HEK293T (cell line): ENCODE data around the gene C1orf116.

Experiments
- BHLHE40 ChIP-seq: fragments of 450-650 bp; IDR thresholded peaks from 2 replicates; pipeline ENCODE4 v1.6.1; 2016; ENCODE audit warnings: mild to moderate bottlenecking, moderate library complexity, borderline replicate concordance
- FOXK2 ChIP-seq: fragments of 450-650 bp; IDR thresholded peaks from 2 replicates; pipeline ENCODE4 v1.6.1; 2016; ENCODE audit warnings: mild to moderate bottlenecking
- HDGF ChIP-seq: fragments of 450-650 bp; IDR thresholded peaks from 2 replicates; pipeline ENCODE4 v1.6.1; 2017; ENCODE audit warnings: antibody characterized with exemption, borderline replicate concordance
- PKNOX1 ChIP-seq: fragments of 450-650 bp; IDR thresholded peaks from 2 replicates; pipeline ENCODE4 v1.6.1; 2016
- SP1 ChIP-seq: fragments of 450-650 bp; IDR thresholded peaks from 2 replicates; pipeline ENCODE4 v1.6.1; 2017
- SUZ12 ChIP-seq: fragments of 450-650 bp; IDR thresholded peaks from 2 replicates; pipeline ENCODE4 v1.6.1; 2016; ENCODE audit warnings: mild to moderate bottlenecking
- TARDBP ChIP-seq: fragments of 450-650 bp; IDR thresholded peaks from 2 replicates; pipeline ENCODE4 v1.6.1; 2016
- ZNF384 ChIP-seq: fragments of 450-650 bp; IDR thresholded peaks from 2 replicates; pipeline ENCODE4 v1.6.1; 2016

- TF ChIP-seq PKNOX1 (no peak), SP1 (no peak), ZNF384 (no peak), FOXK2 (no peak), TARDBP (no peak), SUZ12 (no peak), HDGF (no peak), BHLHE40 (no peak)
Measured at GRCh38 chr1:206998816-206999215, 33.7 kb downstream of the C1orf116 start.
